PFSK-1 (cell line): ENCODE data around the gene TRIM25.

Experiments used
- POLR2AphosphoS5 ChIP-seq: IDR thresholded peaks from 2 replicates; pipeline ENCODE4 v1.6.1; 2012; ENCODE audit warnings: low read depth, mild to moderate bottlenecking, control low read depth, low read length, moderate library complexity
- REST ChIP-seq, 2 experiments: IDR thresholded peaks; 2 replicates each; pipeline versions ENCODE4 v1.6.1 to v1.8.0; 2011 to 2012; ENCODE audit warnings: low read depth in 2 of 2, low read length in 2 of 2, control low read depth in 1 of 2, inconsistent platforms in 1 of 2, mild to moderate bottlenecking in 1 of 2, moderate library complexity in 1 of 2; ENCODE audit not compliant: insufficient read depth in 1 of 2

DNA sequence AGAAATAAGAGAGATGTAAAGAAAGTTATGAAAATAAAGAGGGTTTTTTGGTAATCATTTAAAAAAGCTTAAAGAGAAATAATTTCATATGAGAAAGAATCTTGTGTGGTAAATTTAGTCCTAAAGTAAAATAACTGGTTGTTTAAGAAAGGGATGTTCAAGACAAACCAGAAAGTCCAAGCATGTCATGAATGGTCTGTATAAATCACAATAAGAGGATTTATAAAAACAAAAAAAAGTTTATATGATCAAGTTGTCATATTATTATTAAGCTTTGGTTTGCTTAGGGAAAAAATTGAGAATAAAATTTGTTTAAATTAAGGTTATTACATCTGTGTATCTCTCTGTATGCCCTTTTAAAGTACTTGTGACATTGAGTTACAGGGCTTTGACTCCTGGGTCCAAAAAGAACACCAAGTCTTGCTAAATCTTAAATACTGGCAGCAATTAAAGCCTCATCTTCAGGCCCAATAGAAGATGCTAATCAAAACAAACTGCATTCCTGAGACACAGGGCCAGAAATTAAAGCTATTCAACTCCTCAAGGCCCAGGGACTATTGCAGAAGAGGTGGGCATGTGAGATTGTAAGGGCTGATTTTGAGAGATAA, 15.6 kb upstream of the TRIM25 start:
- TF ChIP-seq REST (IDR thresholded peaks at IDR 0.05; ENCODE audit: insufficient read depth in 1 of 2, low read depth in 2 of 2, low read length in 2 of 2) (no peak), POLR2AphosphoS5 (no peak)
